Adrenal gland (tissue), 5 donors: ENCODE data around the gene OSER1.

Source experiments
- POLR2A ChIP-seq, 2 donors: fragments of 450-650 bp; IDR thresholded peaks; one replicate each; pipeline ENCODE4 v1.6.1; 2017; ENCODE audit warnings: antibody characterized with exemption in 2 of 2, mild to moderate bottlenecking in 2 of 2, moderate library complexity in 1 of 2
- TF ChIP-seq, protein P1 (sequence below), 6 experiments: fragments of 450-650 bp in 4 of 6; fragments of 200-600 bp in 2 of 6; sonication (generic) in 1 of 6; IDR thresholded peaks; 1 replicate in 5 of 6; 2 replicates in 1 of 6; pipeline versions ENCODE4 v1.5.1 to v1.8.0; 2016 to 2021; ENCODE audit warnings: antibody characterized with exemption in 6 of 6, mild to moderate bottlenecking in 2 of 6, moderate library complexity in 1 of 6
- donor health status: DM: no; HTN: no; CAD: no.

DNA sequence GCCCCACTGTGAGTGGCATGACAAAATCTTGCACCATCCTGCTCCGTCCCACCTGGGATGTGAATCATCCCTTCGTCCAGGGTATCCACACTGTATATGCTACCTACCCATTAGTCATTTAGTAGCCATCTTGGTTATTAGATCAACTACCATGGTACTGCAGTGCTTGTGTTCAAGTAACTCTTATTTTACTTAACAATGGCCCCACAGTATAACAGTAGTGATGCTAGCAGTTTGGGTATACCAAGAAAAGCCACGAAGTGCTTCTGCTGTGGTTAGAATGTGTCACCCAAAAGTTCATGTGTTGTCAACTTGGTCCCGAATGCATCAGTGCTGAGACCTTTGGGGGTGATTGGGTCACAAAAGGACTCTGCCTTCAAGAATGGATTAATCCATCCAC is 11.7 kb downstream of the OSER1 start:
- TF ChIP-seq POLR2A (IDR thresholded peaks at IDR 0.05): no peak
- TF ChIP-seq, protein P1, sequence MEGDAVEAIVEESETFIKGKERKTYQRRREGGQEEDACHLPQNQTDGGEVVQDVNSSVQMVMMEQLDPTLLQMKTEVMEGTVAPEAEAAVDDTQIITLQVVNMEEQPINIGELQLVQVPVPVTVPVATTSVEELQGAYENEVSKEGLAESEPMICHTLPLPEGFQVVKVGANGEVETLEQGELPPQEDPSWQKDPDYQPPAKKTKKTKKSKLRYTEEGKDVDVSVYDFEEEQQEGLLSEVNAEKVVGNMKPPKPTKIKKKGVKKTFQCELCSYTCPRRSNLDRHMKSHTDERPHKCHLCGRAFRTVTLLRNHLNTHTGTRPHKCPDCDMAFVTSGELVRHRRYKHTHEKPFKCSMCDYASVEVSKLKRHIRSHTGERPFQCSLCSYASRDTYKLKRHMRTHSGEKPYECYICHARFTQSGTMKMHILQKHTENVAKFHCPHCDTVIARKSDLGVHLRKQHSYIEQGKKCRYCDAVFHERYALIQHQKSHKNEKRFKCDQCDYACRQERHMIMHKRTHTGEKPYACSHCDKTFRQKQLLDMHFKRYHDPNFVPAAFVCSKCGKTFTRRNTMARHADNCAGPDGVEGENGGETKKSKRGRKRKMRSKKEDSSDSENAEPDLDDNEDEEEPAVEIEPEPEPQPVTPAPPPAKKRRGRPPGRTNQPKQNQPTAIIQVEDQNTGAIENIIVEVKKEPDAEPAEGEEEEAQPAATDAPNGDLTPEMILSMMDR (IDR thresholded peaks at IDR 0.05): no peak
